HG02970 (cell line): Measurements from ENCODE around the gene CAPZB.

Experiments
- ATAC-seq: cut with Tn5 transposase; IDR thresholded peaks from one replicate; pipeline ENCODE4 v1.9.1; 2021; ENCODE audit warnings: mild to moderate bottlenecking, moderate library complexity, moderate number of reproducible peaks; ENCODE audit not compliant: unreplicated experiment, low FRiP score

Gene CAPZB

DNA sequence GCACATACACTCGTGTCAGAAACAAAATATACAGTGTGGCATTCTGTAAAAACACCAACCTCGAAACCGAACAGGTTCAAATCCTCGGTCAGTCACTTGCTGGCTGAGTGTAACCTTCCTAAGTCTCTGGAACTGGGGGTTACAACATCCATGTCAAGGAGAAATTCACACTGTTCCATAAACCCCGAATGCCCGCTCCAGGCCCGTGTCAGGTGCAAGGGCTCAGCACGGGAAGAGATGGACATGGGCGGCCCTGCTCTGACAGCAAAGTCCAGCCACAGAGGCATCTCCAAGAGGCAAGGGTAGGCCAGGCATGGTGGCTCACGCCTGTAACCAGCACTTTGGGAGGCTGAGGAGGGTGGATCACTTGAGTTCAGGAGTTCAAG lies 93.8 kb downstream of the CAPZB start:
- no peak for ATAC-seq

DNA sequence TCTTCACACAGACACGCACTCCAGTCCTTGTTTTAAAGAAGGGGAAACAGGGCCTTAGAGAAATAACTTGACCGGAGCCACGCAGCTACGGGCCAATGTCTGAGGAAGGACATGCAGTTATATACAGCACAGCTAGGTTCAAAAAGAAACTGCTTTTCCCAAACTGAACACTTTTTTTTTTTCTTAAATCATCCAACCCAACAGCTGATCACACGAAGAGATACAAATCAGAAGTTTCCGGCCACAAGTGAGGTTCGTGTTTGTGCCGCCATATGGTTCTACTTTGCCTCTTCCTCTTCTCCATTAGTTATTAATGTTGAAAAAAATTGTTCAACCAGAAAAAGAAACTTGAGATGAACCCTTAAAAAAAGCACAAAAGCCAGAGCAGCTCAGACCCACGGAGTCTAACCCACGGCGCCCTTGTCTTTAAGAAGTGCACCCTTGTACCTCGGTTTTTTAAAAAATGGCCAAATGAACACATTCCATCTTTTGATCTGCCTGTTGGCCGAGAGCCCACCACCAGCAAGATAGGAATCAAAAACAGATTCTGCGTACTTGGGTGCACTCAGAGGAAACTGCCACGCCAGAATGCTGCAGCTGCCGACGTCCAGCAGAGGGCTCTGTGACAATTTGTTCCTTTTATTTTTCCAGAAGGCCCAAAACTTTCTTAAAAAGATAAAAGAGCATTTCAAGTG lies 94.3 kb downstream of the CAPZB start:
- ATAC-seq = peak; percentile 57

DNA sequence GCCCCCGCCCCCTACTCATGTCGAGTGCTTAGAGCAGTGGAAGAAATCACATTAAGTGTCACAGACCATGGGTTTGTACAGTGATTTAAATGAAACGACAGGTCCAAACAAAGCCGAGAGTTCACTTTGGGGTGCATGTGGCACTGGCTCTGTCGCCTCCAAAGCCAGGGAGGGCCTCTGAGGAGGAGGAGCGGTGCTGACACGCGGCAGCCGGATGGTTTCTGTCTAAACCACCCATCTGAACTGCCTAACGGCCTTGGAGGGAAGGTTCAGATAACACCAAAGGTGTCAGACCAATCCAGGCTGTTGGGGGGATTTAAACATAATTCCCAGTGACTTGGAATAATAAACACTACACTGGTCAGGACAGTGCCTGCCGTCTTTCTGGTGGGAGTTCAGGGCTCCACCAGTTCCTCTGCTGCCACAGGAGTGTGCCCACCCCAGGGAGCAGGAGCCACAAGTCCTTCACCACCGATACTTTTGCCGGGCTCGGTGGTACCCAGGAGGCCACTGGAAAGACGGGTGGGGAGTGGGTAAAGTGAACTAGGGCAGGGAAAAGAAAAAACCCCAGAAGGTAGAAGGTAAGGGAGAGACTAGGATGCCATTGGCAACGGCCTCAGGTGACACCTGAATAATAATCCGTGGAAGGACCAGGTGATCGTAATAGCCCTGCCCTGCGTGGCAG lies 95.0 kb downstream of the CAPZB start:
- no peak for ATAC-seq

DNA sequence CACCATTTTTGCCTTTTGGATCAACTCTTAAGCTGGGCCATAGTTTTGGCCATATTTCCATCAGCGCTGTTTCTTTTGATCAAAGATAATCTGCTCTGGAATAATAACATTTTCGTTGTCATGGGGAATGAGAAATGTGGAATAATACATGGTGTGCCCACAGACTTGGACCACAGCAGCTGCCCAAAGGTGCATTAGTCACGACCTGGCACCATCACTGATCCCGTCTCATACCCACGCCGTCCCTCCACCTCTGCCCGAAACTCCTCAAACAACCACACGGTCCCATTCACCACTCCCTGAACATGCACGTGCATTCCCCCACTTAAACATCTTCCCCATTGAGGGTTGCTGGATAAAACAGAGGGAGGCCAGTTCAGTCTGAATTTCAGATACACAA lies 96.4 kb downstream of the CAPZB start:
- no peak for ATAC-seq

DNA sequence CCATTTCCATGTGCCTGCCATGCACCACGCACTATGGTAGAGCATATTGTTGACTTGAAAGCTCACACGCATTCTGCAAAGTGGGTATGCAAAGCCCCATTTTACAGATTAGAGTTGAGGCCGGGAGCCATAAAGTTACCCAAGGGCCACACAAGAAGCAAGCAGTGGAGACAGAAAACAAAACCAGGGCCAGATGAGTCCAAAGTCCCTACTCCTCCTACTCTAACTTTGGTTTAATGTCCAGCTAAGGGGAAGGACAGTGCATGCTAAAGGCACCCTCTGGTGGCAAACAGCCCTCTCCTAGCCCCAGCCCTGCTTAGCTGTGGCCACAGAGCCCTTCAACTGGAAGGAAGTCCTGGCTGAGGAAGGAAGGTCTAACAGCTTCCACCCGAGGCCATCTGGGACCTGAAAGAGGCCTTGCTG lies 98.3 kb downstream of the CAPZB start:
- no peak for ATAC-seq

DNA sequence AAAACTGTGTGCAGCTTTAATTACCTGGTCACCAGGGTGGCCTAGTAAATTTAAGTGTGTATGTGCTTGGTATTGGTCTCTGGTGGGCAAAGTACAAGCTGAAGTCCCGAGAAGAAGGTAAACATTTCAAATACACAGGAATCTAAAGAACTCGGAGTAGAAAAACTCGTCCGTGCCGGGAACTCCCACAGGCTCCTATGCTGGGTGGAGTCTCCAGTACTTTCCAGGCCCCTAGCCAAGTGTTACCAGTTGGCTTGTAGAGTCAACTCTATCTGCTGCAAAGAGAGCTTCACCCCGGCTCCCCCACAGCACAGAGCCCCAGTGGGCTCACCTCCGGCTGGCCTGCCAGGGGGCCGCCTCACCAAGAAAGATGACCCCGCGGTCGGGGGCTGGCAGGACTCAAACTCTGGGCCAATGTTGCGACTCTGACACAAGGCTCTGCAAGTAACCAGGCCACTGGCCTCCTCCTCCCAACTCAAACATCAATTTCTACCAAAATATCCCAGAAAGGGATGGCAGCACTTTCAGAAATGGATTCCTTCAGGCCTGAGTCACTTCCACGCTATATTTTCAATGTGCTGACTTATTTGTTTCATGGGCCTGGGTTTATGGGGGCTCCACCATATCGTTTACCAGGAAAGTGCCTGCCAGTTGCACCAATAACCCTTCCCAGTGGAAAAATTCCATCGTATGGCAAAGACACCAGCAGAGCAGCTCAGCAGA lies 99.3 kb downstream of the CAPZB start:
- ATAC-seq = no peak

DNA sequence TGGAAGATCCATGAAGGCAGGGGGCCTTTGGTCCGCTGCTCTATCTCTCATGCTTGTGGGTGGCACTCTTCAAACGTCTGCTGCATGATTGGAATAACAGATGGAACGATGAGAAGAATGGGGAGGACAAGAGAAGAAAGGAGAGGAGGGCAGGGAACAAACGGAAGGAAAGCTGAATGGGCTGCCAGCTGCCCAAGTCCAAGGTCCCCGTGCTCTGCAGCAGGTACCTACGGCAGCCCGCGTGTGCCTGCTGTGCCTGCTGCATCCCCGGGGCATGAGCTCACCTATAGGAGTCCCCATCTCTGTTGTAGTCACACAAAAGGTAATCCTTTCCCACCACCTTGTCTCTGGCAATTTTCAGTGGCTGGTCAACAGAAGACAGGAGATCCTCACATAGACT lies 100.1 kb downstream of the CAPZB start:
- ATAC-seq = no peak

DNA sequence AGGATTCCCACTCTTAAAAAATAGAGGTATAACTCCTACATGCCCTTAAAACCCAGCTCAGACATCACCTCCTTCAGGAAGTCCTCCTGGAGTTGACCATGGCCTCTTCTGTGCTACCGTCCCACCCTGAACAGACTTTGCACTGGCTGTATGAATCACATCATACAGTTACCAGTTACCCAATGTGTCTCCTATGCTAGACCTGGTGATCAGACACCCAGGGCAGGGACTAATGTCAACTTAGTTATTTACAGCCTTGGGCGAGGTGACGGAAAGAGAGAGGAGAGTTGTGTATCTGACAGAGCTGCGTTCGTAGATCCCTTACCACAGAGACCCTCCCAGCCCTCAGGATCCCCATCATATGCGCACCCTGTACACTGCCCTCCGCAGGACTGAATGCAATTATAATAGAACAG lies 100.6 kb downstream of the CAPZB start:
- ATAC-seq = no peak

DNA sequence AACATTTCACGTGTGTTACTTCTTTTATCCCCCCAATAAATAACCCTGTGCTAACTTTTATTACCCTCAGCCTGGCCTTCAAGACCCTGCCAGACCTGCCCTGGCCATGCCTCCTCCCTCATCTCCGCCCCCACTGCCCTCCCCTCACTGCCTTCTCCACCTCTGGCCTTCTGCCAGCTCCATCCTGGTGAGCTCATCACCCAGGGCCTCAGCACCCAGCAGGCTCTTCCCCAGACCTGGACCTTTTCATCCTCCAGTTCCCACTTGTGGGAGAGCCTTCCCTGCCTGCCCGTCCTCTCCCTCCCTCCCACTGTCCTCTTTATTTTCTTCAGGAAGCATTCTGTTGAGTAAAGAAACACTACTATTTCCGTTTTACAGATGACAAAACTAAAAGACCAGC lies 101.2 kb downstream of the CAPZB start:
- no peak for ATAC-seq

DNA sequence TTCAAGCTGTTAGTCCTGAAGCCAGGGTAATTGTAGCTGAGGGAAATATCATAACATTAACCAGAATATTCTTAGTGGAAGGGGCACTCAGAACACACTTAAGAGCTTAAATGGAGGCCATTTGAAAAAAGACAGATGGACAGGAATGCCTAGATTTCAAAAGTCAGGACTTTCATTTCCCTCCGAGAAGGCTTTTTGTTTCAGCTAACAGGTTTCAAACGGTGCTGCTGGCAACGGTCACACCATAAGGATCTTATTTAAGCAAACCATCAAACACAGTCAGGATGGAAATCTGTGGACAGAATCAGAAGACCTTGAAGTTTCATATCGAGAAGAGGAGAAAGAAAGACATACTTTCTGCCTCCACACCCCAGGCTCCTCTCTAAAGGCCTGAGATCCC lies 103.1 kb downstream of the CAPZB start:
- no peak for ATAC-seq

DNA sequence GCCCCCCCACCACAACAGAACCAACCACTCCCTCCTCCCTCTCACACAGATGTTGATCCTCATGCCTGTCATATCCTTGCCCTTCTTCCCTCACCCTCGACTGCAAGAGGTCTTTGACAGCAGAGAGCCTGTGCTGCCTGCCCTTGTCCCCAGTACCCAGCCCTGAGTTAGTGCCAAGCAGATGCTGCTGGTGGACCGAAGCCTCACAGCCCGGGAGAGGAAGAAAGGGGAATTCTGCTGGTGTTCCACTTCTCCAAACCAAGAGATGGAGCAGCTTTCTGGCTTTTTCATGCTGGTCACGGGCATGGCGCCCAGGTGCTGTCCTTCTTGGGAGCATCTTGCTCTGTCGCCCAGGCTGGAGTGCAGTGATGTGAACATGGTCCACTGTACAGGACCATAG lies 104.1 kb downstream of the CAPZB start:
- no peak for ATAC-seq

DNA sequence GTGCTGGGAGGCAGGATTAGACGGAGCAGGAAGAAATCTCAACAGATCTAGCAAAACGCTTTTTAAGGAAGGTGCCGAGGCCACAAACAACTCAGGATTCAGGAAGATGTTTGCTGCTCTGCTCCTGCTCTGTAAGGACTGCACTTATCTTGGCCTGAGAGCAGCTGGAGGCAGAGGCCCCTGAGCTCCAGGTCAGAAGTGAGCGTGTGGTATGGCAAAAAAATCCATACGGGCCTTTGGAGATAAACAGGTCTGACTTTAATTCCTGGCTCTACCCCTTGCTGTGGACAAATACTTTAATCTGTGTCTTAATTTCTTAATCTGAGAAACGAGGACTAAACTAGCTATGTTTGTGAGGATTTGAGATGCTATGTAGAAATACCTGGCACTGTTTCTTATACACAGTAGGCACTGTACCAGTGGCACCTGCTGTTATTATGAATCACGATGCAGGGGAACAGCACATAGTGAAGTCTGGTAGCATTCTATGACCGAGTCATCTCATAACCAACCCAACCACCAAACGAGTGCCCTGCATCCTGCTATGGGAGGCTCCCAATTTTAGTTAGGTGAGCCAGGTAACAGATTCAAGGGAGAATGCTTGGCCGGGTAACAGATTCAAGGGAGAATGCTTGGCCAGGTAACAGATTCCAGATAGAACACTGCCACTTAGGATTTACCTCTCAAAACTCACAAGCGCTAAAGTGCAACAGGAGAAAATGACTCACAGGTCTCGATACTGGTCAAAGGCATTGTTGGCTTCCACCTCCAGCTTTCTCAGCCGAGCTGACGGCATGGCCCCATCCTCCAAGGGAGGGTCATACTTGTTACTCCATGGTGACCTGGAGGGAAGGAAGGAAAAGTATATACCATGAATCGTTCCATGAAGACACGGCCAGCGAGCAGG lies 107.3 kb downstream of the CAPZB start:
- ATAC-seq = no peak

DNA sequence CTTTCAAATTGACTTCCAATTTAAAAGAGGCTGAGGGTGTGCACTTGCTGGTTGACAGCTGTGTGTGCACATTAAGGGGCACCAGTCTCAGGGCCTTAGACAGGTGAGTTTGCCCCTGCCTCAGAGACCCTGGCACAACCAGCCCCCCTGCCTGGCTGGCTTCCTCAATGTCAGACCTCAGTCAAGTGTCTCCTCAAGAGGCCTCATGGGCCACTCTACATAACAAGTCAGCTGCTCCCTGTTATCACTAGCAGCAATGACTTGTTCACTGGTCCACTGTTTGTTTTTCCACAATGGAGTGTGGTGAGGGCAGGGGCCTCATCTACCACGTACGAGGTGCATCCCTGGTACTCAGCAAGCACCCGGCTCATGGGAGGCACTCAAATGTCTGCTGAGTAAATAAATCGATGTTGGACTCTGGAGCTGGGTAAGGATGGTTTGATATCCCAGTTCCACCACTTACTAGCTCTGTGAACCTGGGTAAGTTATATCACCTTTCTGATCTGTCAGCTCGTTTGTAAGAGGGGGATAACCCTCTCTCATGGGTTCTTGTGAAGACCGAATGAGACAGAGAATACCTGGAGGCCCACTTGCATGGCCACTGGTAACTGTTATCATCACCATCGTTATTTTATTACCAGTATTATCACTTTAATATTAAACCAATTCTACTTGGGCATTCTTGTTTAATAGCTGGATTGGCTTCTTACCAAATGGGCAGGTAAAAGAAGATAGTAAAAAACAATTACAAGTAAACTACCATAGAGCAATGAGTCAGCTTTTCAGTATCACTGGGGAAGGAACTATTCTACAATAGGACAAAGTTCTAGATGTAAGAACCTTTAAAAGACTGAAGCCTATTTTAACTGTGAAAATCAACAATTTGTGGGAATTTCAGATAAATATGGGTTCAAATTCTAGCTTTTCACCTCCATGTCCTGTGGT lies 108.6 kb downstream of the CAPZB start:
- no peak for ATAC-seq

DNA sequence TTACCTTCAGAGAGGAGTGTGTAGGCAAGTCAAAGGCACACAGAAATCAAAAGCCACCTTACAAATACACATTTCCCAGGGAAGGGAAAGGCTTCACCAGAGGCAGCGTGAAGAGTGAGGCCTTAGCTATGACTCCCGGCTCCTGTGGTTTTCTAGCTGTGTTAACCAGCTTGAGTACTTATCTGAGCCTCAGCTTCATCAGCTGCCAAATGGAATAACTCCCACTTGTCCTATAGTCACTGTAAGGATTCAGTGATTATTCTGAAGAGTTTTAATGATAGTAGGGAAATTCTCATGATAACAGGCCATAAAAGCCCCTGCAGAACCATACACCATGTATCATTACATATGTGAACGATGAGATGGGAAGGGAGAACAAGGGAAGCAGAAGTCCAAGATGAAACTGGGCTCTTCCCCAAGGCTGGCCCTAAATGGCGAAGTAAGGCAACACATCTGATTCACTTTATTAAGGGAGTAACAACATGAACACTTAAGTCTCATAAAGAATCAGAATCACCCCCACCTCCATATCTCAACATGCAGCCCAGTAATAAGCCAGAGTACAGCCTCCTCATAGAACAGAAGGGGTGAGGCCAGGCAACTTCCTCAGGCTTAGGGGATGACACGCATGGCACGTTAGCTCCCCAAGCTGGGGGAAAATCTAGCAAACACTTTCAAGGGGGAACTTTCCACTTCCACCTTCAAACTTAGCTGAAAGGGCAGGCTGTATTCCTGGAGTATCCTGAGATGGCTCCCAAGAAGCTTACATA lies 109.5 kb downstream of the CAPZB start:
- no peak for ATAC-seq

DNA sequence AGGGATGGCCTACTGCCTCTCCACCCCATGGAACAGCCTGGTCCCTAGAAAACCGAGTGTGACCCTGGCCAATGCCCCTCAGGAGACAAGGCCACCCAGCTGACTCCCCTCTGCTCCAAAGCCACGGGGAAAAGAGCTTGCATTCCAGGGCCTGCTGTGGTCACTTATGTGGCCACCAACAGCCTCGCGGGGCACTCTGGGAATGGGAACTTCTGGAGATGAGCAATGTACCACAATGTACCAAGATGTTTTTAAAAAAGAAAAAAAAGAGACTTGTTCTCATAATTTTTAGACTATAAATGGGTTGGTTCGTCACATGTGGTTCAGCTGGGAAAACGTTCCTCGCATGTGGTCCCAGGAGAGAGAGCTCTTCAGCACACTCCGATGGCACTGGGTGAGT lies 110.4 kb downstream of the CAPZB start:
- no peak for ATAC-seq

DNA sequence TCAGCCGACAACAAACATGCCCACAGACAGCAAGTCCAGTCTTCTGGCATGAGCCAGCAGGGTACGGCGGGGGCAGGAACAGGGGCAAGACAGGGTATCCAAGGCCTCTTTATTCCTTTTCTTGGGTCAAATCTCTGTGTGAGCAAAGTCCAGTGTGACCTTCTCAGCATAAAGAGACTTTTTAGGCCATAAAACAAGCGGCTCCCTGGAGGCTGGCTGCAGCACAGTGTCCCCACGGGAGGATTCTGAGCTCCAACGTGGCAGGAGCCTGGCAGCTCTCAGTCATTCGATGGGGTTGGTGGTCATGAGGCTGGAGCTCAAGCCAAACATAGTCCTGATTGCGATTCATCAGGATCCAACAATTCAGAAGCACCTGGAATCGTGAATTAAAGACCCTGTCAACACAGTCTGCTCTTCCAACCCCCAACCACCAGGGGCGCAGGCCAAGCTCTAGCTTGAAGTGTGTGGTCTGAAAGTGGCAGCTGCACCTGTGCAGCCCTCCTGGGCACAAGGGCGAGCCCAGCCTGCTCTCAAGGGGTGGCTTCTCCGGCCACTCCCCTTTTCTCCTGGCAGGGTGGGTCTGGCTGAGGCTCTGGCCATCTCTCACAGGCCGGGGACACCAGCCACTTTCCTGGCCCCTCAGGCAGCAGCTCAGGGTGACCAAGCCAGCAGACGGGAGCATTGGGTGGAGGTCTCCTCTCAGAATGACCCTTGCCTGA lies 111.1 kb downstream of the CAPZB start:
- ATAC-seq = no peak

DNA sequence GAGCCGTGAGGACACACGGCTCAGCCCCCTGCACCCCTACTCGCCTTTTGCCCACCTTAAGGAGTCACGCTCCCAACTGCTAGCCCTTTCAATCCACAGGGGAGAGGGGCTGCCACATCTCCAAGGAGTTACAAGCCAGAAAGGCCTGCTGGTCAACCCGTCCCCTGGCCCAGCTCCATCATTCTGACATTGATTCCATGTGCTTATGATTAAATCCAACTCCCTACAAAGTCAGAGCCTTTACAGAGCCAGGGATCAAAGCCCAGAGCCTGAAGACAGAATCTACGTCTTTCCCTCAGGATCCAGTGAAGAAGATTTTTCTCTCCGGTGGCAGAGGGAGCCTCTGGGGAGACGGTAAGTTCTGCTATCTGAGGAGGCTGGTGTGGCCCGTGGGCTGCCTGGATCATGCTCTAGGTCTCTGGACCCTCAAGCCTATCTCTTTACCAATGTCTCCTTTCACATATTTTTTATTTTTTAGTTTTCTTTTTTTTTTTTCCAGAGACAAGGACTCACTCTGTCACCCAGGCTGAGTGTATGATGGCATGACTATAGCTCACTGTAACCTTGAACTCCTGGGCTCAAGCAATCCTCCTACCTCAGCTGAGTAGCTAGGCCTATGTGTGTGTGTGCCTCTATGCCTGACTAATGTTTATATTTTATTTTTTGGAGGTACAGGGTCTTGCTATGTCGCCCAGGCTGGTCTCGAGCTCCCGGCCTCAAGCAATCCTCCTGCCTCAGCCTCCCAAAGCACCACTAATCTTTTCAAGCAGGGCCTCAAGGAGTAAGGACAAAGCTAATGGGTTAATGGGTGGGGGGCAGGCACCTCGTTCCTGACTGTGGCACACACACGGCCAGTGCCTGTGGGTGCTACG lies 111.9 kb downstream of the CAPZB start:
- no peak for ATAC-seq
